Measurements from ENCODE around the gene RAD9B. TPM values are rescaled to one million over a fixed set of nuclear protein-coding genes. Genes with fewer than 3 reads are reported as not detected.
"Not testable (repeated sequence)": the region's sequence is repeated elsewhere in the genome, so short reads cannot be mapped to it uniquely, and the experiment has no call there.

The RAD9B gene
- total RNA-seq, 1 donor from 2014 or later, result 1.1 TPM

DNA sequence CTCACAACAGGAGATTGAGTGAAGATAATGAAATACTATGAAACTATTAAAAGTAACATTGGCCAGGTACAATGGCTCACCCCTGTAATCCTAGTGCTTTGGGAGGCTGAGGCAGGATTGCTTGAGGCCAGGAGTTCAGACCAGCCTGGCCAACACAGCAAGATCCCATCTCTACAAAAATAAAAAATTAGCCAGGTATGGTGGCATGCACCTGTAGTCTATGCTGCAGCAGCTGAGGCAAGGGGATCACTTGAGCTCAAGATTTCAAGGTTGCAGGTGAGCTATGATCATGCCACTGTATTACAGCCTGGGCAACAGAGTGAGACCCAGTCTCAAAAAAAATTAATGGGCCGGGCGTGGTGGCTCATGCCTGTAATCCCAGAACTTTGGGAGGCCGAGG is 14.9 kb downstream of the RAD9B start:
- ATAC-seq (no peak), DNase-seq (ENCODE audit: missing footprints) (no peak)
- intact Hi-C loops (cut with DNase I), result no loop called here

DNA sequence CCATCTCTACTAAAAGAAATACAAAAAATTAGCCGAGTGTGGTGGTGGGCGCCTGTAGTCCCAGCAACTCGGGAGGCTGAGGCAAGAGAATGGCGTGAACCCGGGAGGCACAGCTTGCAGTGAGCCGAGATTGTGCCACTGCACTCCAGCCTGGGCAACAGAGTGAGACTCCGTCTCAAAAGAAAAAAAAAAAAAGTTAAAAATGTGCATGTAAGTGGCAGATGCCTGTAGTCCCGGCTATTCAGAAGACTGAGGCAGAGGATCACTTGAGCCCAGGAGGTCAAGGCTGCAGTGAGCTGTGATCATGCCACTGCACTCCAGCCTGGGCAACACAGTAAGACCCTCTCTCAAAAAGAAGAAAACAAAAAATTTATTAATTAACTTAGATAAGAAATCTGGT is 15.9 kb downstream of the RAD9B start:
- ATAC-seq; DNase-seq (ENCODE audit: missing footprints); intact Hi-C loops (cut with DNase I): not testable (repeated sequence)

DNA sequence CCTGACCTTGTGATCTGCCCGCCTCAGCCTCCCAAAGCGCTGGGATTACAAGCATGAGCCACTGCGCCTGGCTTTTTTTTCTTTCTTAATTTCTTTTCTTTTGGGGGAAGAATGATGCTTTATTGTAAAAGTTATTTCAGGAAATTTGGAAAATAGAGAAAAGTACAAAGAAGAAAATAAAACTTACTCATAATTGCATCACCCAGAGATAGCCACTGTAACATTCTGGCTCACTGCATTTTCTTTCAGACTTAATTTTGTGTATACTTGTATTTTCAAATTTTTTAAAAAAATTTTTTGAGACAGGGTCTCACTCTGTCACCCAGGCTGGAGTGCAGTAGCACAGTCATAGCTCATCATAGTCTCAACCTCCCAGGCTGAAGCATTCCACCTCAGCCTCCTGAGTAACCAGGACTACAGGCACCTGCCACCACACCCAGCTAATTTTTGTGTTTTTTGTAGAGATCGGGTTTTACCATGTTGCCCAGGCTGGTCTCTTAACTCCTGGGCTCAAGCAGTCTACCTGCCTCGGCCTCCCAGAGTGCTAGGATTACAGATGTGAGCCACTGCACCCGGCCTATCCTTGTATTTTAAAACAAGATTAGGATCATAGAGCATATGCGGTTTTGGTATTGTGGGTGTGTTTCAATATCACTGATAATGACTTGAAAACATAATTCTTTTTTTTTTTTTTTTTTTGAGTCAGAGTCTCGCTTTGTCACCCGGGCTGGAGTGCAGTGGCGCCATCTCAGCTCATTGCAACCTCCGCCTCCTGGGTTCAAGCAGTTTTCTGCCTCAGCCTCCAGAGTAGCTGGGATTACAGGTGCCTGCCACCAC is 19.0 kb downstream of the RAD9B start:
- DNase-seq (ENCODE audit: missing footprints); intact Hi-C loops (cut with DNase I); ATAC-seq: not testable (repeated sequence)

DNA sequence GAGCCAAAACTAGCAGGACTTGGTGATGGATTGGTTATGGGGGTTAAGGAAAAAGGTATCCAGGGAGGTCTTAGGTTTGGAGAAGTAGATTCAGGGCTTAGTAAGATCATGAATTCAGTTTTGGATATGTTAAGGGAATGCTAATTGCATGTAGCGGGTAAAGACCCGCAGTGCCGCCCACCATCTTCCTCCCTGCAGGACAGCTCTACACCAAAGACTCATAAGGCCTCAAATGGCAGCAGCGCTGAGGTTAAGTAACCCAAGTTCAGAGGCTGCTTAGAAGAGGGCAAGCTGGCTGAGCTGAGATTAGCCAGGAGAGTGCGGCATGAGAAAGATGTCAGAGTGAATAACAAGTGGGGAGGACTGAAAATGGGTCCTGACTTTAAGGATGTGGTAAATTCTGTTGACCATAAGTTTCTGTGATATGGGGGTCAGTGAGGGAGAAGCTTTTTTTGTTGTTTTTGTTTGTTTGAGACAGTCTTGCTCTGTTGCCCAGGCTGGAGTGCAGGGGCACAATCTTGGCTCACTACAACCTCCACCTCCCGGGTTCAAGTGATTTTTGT is 26.2 kb downstream of the RAD9B start:
- intact Hi-C loops (cut with DNase I), result no loop called here
- no peak for DNase-seq (ENCODE audit: missing footprints)
- ATAC-seq, result no peak

DNA sequence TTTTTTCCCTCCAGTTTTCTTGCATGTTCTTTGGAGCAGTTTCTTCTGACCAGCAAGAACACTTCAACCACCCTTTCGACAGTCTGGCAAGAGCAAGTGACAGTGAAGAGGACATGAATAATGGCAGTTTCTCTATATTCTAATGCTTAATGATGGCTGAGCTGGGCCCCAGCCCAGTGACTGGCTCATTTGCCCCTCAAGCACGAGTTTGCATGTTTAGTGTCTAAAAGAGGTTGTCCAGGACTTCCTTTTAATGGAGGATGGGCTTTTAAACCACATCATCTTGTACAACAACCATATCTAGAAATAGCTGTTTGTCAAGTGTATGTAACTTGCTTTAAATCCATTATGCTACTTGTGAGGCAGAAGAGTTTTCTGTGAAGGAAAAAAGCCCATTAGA is 28.4 kb downstream of the RAD9B start:
- intact Hi-C loops (cut with DNase I), result no loop called here
- DNase-seq (ENCODE audit: missing footprints), result no peak
- no peak for ATAC-seq

DNA sequence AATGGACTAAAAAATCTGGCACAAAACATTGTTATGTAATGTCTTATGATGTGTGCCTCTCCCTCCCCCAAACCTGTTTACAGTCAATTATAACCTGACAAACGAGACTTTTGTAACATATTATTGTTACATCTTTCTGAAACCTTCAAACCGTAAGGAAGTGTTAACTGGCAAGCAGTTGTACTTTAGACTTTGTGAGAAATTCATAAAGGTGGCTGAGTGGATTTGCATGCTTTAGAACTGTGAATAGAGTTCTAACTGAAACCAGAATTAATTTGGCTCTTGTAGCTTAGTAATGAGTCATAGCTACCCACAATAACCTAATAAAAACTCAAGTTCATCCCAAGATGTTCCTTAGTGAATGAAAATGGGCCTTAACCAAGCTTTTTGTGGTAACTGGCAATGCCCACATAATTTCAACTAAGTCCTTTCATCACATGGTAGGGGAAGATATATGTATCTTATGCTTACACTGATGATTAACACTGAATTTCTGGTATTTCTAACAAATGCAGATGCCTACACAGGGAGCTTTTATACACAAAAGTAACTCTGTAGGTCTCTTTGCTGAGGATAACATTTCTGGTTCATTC is 29.7 kb downstream of the RAD9B start:
- ATAC-seq (no peak), DNase-seq (ENCODE audit: missing footprints) (no peak)
- intact Hi-C loops (cut with DNase I), result no loop called here

DNA sequence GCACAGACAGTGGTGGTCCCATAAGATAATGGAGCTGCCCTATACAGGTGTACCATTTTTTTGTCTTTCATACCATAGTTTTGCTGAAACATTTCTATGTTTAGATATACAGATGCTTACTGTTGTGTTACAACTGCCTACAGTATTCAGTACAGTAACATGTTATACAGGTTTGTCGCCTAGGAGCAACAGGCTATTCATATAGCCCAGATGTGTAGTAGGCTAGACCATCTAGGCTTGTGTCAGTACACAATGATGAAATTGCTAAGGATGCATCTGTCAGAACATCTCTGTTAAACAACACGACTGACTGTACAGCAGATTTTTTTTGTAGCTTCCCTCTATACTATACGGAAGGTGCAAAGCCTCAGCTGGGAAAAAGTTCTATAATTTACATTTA is 30.5 kb downstream of the RAD9B start:
- intact Hi-C loops (cut with DNase I), result no loop called here
- no peak for DNase-seq (ENCODE audit: missing footprints)
- no peak for ATAC-seq

DNA sequence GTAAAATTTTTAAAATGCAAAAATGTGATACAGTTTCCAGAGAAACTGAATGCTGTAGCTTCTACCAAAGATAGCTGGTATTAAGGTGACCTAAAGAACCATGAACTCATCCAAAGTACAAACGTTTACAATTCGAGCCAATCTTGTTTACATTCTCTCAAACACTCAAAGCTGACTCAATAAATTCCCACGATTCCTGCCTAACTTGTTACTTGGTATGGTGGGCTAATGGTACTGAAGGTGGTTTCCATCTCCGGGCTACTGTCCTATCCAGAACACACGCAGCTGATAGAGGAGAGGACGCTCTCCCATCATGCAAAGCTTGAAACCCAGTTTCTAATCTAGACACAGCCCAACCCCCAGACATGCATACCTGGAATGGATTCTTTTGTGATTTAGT is 31.5 kb downstream of the RAD9B start:
- intact Hi-C loops (cut with DNase I), result no loop called here
- ATAC-seq (no peak), DNase-seq (ENCODE audit: missing footprints) (no peak)

DNA sequence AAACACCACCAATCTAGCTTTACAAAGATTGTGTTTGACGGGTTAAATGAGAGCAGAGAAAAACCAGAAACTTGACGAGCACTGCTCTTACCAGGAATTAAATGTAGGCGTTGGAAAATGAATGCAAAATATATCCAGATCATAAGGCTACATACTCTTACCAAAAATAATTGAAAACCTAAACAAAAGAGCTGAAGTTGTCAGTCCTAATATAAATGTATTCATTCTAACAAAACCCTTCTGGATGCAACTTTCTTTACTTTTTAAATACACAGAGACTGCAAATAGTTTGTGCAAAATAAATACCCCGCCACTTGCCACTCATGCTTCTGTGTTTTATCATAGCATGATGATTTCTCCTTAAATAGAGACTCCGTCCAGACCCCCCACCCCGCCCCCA is 32.7 kb downstream of the RAD9B start:
- no peak for DNase-seq (ENCODE audit: missing footprints)
- intact Hi-C loops (cut with DNase I), result no loop called here
- ATAC-seq, result no peak

DNA sequence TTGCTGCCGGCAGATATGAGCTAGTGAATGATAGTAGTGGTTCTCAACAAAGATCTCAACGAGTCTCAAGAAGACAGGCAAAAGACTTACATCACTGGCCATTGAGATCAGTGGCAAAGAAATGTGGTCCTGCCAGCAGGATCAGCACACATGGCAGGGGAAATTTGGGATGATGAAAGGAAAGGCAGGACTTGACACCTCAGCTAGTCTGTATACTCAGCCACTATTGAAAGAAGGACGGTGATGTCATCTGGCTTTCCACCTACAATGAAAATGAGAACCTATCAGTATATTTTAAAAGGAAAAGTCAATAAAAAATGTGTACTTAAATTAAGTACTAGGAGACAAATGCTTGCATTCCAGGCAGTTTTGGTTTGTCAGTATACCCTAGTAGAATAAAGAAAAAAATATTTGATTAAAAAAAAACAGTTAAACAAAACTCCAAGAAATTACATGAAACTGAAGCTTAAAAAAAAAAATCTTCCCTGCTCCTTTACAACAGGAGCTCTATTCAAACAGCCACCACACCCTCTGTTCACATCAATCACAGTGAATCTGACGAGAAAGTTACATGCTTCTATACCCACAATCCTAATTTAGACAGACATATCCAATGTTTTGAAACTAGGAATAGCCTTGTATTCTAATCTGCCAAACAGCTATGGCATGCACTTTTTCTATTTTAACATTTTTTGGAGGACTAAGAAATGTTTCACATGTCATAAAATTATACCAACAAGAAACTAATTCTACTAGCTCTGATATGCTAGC is 34.9 kb downstream of the RAD9B start:
- no peak for ATAC-seq
- intact Hi-C loops (cut with DNase I), result loop anchor here (2.0 kb wide), 1 partner anchor 48 kb away; no protein-coding TSS in a partner anchor
- DNase-seq (ENCODE audit: missing footprints), result no peak

DNA sequence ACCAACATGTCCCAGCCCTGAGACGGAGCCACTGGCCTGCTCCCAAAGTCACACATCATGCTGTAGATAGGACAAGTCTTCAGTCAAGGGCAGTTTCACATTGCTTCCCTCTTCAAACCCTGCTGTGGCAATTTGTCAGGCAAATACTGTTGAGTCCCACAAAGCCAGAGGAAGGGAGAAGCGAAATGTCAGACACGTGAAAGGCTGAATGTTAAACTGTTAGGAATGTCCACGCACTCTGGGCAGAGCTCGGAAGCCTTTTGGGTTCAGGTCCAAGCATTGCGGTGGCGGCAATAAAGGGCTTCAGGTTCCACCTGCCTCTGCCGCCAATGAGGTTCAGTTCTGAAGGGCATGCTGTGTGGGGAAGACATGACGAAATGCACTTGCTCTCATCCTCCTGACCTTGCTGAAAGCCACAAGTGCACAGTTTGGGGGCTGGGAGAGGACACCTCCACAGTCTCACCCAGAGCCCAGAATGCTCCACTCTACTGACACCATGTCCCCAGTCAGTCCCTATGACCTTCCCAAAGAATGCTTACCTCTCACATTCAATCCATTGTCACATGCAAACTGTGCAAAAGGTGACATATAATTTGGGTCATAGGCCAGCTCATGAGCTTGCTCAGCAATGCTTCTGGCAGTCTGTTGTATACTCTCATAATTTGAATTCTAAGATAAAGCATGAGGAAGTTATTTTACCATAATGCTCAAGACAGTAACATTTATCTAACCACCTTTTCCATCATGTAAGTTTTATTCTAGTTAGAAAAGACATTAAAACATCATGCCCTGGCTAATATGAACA is 35.7 kb downstream of the RAD9B start:
- ATAC-seq, result peak; percentile 91
- peak; percentile 79 for DNase-seq (ENCODE audit: missing footprints)
- intact Hi-C loops (cut with DNase I), result loop anchor here (2.0 kb wide), 1 partner anchor 47 kb away; no protein-coding TSS in a partner anchor

DNA sequence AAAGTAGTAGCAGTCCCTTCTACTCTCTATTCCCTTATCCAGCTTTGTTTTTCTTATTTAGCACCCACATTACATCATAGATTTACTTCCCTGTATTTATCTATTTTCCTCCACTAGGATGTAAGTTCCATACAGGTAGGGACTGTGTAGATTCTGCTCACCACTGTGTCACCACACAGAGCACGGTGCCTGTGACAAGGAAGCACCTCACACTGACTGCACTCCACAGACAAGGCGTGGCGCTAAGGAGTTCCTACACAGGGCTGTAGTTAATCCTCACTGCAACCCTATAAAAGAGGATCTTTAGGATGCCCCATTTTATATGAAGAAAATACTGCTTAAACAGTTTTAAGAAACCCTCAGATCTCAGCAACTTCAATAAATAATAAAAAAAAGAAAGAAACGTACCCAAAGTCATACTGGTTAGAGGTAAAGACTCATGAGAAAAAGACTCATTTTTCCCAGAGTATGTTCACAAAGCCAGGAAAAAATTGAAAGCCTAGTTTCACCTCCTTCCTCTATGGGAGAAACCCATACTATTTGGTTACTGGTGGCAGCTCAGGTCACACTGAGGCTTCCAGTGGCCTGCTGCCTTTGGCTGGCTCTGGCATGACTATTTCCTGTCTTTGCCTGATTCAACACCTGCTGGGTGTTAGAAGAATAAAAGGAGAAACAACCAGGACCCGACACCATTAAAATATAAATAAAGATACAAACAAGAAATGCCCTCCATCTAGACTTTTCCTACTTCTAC is 36.9 kb downstream of the RAD9B start:
- ATAC-seq, result no peak
- DNase-seq (ENCODE audit: missing footprints), result no peak
- intact Hi-C loops (cut with DNase I), result no loop called here

DNA sequence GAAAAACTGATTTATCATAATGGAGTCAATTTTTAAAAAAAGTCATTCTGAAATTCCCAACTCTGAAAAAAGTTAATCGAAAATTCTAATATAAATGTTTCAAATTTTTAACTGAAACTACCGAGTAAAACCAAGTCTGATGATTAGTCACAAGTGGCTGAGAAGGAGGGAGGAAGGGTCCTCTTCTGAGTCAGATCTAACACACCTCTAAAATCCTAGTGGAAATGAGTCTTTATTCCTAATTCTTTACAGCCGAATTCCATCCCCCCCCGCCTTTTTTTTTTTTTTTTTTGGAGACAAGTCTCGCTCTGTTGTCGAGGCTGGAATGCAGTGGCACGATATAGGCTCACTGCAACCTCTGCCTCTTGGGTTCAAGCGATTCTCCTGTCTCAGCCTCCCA is 37.9 kb downstream of the RAD9B start:
- DNase-seq (ENCODE audit: missing footprints) (no peak), ATAC-seq (no peak)
- intact Hi-C loops (cut with DNase I), result no loop called here

DNA sequence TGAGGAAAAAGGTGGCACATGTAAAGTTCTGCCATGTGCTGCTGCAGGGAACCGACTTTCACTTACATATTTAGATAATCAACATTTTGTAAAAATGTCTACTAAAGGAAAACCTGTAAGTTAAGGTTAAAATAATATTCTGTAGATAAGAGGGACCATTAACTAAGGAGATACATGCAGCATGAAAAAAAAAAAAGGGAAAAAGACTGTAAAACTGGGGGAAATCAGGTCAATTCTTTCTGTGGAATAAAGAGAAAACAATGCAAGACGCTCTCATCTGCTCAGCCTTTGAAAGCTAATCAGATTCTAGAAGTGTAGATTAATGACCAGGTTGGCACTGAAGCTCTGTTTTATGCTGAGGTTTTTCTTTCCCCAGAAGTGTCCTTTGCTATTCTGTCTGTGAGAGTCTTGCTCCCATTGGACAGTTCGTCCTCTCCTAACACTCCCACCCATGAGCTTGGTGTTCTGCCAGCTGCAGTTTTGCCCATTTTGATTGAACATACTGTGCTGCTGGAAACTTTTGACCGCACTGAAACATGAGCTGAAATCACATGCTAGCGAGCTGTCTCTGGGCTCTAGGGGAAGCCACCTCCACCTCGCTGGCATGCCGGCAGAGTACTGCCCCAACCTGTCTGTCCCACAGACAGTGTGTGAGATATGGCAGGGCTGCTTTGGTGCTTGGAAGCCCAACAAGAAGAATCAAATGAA is 41.3 kb downstream of the RAD9B start:
- peak; percentile 88 for DNase-seq (ENCODE audit: missing footprints)
- intact Hi-C loops (cut with DNase I), result no loop called here
- peak; percentile 92 for ATAC-seq

DNA sequence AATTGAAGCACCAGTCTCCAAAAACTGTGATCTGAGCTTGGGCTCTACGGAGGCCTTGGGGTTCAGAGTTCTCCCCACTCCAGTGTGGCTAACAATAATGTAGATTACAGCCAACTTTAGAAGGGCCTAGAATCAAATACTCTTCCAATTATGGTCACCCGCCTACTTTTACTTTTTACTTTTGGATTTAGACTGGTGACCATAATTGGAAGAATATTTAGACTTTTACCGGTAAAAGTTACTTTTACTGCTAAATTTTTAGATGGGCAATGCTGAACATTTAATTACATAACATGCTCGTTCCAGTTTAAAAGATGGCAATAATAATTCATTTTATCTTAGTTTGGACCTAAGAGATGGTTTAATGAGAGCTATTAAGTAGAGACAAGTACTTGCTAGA is 41.8 kb downstream of the RAD9B start:
- ATAC-seq (no peak), DNase-seq (ENCODE audit: missing footprints) (no peak)
- intact Hi-C loops (cut with DNase I), result no loop called here

DNA sequence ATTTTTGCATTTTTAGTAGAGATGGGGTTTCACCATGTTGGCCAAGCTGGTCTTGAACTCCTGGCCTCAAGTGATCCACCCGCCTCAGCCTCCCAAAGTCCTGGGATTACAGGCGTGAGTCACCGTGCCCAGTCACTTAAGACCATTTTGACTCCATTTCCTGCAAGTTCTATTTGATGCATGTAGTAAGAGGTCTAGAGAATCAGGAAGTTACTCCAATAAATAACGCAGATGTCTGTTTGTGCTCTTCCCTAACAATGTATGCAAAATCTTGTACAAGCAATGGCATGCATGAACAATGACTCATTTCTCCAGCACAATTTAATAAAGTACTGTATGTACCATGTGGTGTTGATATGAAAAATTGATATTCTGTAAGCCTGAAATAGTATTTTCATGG is 43.1 kb downstream of the RAD9B start:
- intact Hi-C loops (cut with DNase I), result not testable (repeated sequence)

DNA sequence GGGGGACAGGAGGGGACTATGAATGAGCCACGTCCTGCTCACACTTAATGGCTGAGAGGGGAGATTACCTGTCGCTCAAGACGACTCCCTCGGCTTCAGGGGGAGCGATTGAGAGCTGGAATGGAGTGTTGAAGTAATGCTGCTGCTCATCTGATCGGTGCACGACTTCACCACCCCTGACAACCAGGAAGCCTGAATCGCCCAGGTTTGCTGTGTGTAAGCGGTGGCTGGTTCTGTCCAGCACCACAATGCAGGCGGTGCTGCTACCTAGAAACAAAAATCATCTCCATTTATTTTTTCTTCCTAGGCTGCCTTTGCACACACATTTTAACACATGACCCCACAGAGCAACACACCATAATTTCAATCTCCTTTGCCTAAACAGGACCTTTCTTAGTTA is 43.7 kb downstream of the RAD9B start:
- no peak for ATAC-seq
- DNase-seq (ENCODE audit: missing footprints), result no peak
- intact Hi-C loops (cut with DNase I), result no loop called here

More for the DNA sequence above, 43.1 kb downstream of the RAD9B start:
- DNase-seq (ENCODE audit: missing footprints); ATAC-seq: not testable (repeated sequence)
